ENCODE measurements around the gene SH3PXD2A. TPM values are rescaled to one million over a fixed set of nuclear protein-coding genes. Genes with fewer than 3 reads are reported as not detected.

The SH3PXD2A gene
- total and polyA plus RNA-seq, 9 of the 15 experiments (the other 6 are each of a cell fraction or from before 2014, with no cell fraction given), result 0.41 to 9.3 (median 2.5) TPM

GRCh38 chr10:103838862-103839518 is 16.4 kb downstream of the SH3PXD2A start:
- in situ Hi-C loops (cut with MboI) (no loop called here), intact Hi-C loops (cut with micrococcal nuclease) (no loop called here)
- H3K79me2 ChIP-seq (ENCODE audit: control insufficient read depth, insufficient read depth, low read length), result no peaks in the 10 kb centered on the region
- no peak for FAIRE-seq
- H3K9me1 ChIP-seq (ENCODE audit: control insufficient read depth, insufficient read depth, low read length), result no peaks in the 10 kb centered on the region
- no TSS peak for BruUV-seq (replicated peaks)
- no peak overlapping the region for H3K27ac ChIP-seq (ENCODE audit: extremely low read depth, low read depth, low read length)
- H3K36me3 ChIP-seq (ENCODE audit: control insufficient read depth, insufficient read depth, low read length), result no peaks in the 10 kb centered on the region
- H3K9me3 ChIP-seq (replicated peaks; ENCODE audit: control insufficient read depth, insufficient read depth, low read depth, low read length), result no peaks in the 10 kb centered on the region
- no peak for DNase-seq (ENCODE audit: extremely low read depth in 1 of 4, low spot score in 3 of 4)
- H3K27me3 ChIP-seq (ENCODE audit: control insufficient read depth in 2 of 2, insufficient read depth in 2 of 2, low read length in 2 of 2), result peaks cover 13 to 49% of the 10 kb centered on the region in 2 experiments; a peak in 4 of 5 replicates
- H3K4me3 ChIP-seq, result no peak overlapping the region
- H4K20me1 ChIP-seq (replicated peaks; ENCODE audit: control insufficient read depth, insufficient read depth, low read length), result no peaks in the 10 kb centered on the region
- no peak overlapping the region for H2AFZ ChIP-seq (ENCODE audit: low read depth, low read length)
- WGBS (ENCODE audit: insufficient coverage, low coverage, missing lambda C conversion rate), result 6% methylated on average over 12 of the region's 13 CpGs
- no peak for ATAC-seq
- TF ChIP-seq NUFIP1 (IDR thresholded peaks at IDR 0.05; ENCODE audit: partially characterized antibody), result no peak
- TF ChIP-seq HIVEP1 (CRISPR knock-in tag; IDR thresholded peaks at IDR 0.05), result no peak
- TF ChIP-seq, protein P1, sequence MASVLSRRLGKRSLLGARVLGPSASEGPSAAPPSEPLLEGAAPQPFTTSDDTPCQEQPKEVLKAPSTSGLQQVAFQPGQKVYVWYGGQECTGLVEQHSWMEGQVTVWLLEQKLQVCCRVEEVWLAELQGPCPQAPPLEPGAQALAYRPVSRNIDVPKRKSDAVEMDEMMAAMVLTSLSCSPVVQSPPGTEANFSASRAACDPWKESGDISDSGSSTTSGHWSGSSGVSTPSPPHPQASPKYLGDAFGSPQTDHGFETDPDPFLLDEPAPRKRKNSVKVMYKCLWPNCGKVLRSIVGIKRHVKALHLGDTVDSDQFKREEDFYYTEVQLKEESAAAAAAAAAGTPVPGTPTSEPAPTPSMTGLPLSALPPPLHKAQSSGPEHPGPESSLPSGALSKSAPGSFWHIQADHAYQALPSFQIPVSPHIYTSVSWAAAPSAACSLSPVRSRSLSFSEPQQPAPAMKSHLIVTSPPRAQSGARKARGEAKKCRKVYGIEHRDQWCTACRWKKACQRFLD (CRISPR knock-in tag; IDR thresholded peaks at IDR 0.05), result no peak
- TF ChIP-seq YBX1 (IDR thresholded peaks at IDR 0.05), result no peak
- no peak for TF ChIP-seq ZNF274 (IDR thresholded peaks at IDR 0.05; ENCODE audit: borderline replicate concordance, low read depth, low read length)
- TF ChIP-seq HDAC8 (tag; IDR thresholded peaks at IDR 0.05), result no peak
- no peak for TF ChIP-seq BCLAF1 (IDR thresholded peaks at IDR 0.05; ENCODE audit: borderline replicate concordance in 1 of 2, control insufficient read depth in 1 of 2, low read depth in 2 of 2, low read length in 1 of 2)
- no peak for TF ChIP-seq PHF21A (IDR thresholded peaks at IDR 0.05; ENCODE audit: borderline replicate concordance, low read depth)
- TF ChIP-seq ZNF175 (CRISPR knock-in tag; IDR thresholded peaks at IDR 0.05; ENCODE audit: low read depth), result no peak
- TF ChIP-seq, protein P2, sequence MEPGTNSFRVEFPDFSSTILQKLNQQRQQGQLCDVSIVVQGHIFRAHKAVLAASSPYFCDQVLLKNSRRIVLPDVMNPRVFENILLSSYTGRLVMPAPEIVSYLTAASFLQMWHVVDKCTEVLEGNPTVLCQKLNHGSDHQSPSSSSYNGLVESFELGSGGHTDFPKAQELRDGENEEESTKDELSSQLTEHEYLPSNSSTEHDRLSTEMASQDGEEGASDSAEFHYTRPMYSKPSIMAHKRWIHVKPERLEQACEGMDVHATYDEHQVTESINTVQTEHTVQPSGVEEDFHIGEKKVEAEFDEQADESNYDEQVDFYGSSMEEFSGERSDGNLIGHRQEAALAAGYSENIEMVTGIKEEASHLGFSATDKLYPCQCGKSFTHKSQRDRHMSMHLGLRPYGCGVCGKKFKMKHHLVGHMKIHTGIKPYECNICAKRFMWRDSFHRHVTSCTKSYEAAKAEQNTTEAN (CRISPR knock-in tag; IDR thresholded peaks at IDR 0.05), result no peak
- TF ChIP-seq TOE1 (IDR thresholded peaks at IDR 0.05; ENCODE audit: borderline replicate concordance), result no peak
- TF ChIP-seq TOE1 (CRISPR knock-in tag; IDR thresholded peaks at IDR 0.05; ENCODE audit: borderline replicate concordance, low read depth), result no peak
- TF ChIP-seq PHF8 (IDR thresholded peaks at IDR 0.05; ENCODE audit: borderline replicate concordance, low read length), result no peak
- no peak overlapping the region for H3K9ac ChIP-seq (ENCODE audit: insufficient read depth in 1 of 2, low read depth in 2 of 2, low read length in 2 of 2)
- CTCF ChIA-PET (ENCODE audit: low intra/inter-chr PET ratio), result no interaction called here
- H3K4me2 ChIP-seq (ENCODE audit: insufficient read depth, low read length), result no peak overlapping the region
- POLR2A ChIA-PET, result interaction anchor here (0.6 kb wide), 1 partner anchor 142 kb away, joined by 3 read pairs; no protein-coding TSS in a partner anchor
- no peaks in the 10 kb centered on the region; a peak in 3 of 5 replicates for H3K4me1 ChIP-seq (replicated peaks in 1 of 2; ENCODE audit: control insufficient read depth in 2 of 2, insufficient read depth in 2 of 2, low read length in 2 of 2)

All from K562 (cell line).